ENCODE results near the gene ODAM.
"Not testable (repeated sequence)": the region's sequence is repeated elsewhere in the genome, so short reads cannot be mapped to it uniquely, and the experiment has no call there.

ODAM gene

GRCh38 chr4:70197842-70198241, 2.3 kb downstream of the ODAM start:
- Histone ChIP-seq H3K36me3 (ENCODE audit: insufficient read depth, low read length) (no peaks in the 10 kb centered on the region), H3K9me3 (ENCODE audit: low read depth, low read length) (no peaks in the 10 kb centered on the region), H3K27ac (no peak overlapping the region), H3K9ac (ENCODE audit: insufficient read length) (no peak overlapping the region), H3K4me3 (no peak overlapping the region)
- DNase-seq (ENCODE audit: low read depth, low spot score) = no peak
- TF ChIP-seq POLR2AphosphoS5 (IDR thresholded peaks at IDR 0.05; ENCODE audit: borderline replicate concordance, low read depth, low read length) (no peak), FOXP2 (optimal IDR thresholded peaks at IDR 0.05; ENCODE audit: control extremely low read depth, extremely low read length, insufficient read depth) (no peak), EZH2 (IDR thresholded peaks at IDR 0.05) (no peak)

- Histone ChIP-seq H3K27ac (no peak overlapping the region), H3K9me3 (ENCODE audit: low read depth, low read length) (no peaks in the 10 kb centered on the region), H3K9ac (ENCODE audit: insufficient read length) (no peak overlapping the region), H3K4me3 (no peak overlapping the region), H3K36me3 (ENCODE audit: insufficient read depth, low read length) (no peaks in the 10 kb centered on the region)
- TF ChIP-seq FOXP2 (optimal IDR thresholded peaks at IDR 0.05; ENCODE audit: control extremely low read depth, extremely low read length, insufficient read depth) = no peak
- TF ChIP-seq POLR2AphosphoS5 (IDR thresholded peaks at IDR 0.05; ENCODE audit: borderline replicate concordance, low read depth, low read length) = no peak
- no peak for TF ChIP-seq EZH2 (IDR thresholded peaks at IDR 0.05)
- no peak for DNase-seq (ENCODE audit: low read depth, low spot score)
Observed at GRCh38 chr4:70203601-70204000, 8.1 kb downstream of the ODAM start.

- not testable (repeated sequence) for H3K9ac ChIP-seq (ENCODE audit: insufficient read length); H3K4me3 ChIP-seq; H3K36me3 ChIP-seq (ENCODE audit: insufficient read depth, low read length); DNase-seq (ENCODE audit: low read depth, low spot score); H3K9me3 ChIP-seq (ENCODE audit: low read depth, low read length); H3K27ac ChIP-seq
Observed at GRCh38 chr4:70212752-70213151, 17.2 kb downstream of the ODAM start.

- H3K9ac ChIP-seq (ENCODE audit: insufficient read length); H3K9me3 ChIP-seq (ENCODE audit: low read depth, low read length); H3K36me3 ChIP-seq (ENCODE audit: insufficient read depth, low read length); H3K27ac ChIP-seq; DNase-seq (ENCODE audit: low read depth, low spot score); H3K4me3 ChIP-seq: not testable (repeated sequence)
Observed at GRCh38 chr4:70216109-70216508, 20.6 kb downstream of the ODAM start.

- H3K27ac ChIP-seq; H3K4me3 ChIP-seq; DNase-seq (ENCODE audit: low read depth, low spot score): not testable (repeated sequence)
Observed at GRCh38 chr4:70216550-70216949, 21.0 kb downstream of the ODAM start.

GRCh38 chr4:70221389-70221788, 25.9 kb downstream of the ODAM start:
- H3K9ac ChIP-seq (ENCODE audit: insufficient read length); H3K27ac ChIP-seq; H3K36me3 ChIP-seq (ENCODE audit: insufficient read depth, low read length); DNase-seq (ENCODE audit: low read depth, low spot score); H3K4me3 ChIP-seq; H3K9me3 ChIP-seq (ENCODE audit: low read depth, low read length): not testable (repeated sequence)

More at GRCh38 chr4:70216550-70216949, 21.0 kb downstream of the ODAM start:
- not testable (repeated sequence) for H3K9ac ChIP-seq (ENCODE audit: insufficient read length); H3K9me3 ChIP-seq (ENCODE audit: low read depth, low read length); H3K36me3 ChIP-seq (ENCODE audit: insufficient read depth, low read length)

GRCh38 chr4:70221818-70222217, 26.3 kb downstream of the ODAM start:
- H3K27ac ChIP-seq; H3K9me3 ChIP-seq (ENCODE audit: low read depth, low read length); DNase-seq (ENCODE audit: low read depth, low spot score); H3K4me3 ChIP-seq; H3K36me3 ChIP-seq (ENCODE audit: insufficient read depth, low read length); H3K9ac ChIP-seq (ENCODE audit: insufficient read length): not testable (repeated sequence)

- Histone ChIP-seq H3K27ac (no peak within 1 kb of the TSS), H3K4me3 (no peak within 1 kb of the TSS), H3K9ac (ENCODE audit: insufficient read length) (no peak within 1 kb of the TSS), H3K36me3 (ENCODE audit: insufficient read depth, low read length) (no peaks in the 10 kb centered on the region), H3K9me3 (ENCODE audit: low read depth, low read length) (no peaks in the 10 kb centered on the region)
- DNase-seq (ENCODE audit: low read depth, low spot score) = no peak
- no peak for TF ChIP-seq FOXP2 (optimal IDR thresholded peaks at IDR 0.05; ENCODE audit: control extremely low read depth, extremely low read length, insufficient read depth)
- TF ChIP-seq EZH2 (IDR thresholded peaks at IDR 0.05) = no peak
Observed at GRCh38 chr4:70225824-70226223, 30.3 kb downstream of the ODAM start, which contains the start of gene FDCSP. TSS of gene FDCSP (plus strand) at chr4:70226124. CDS start at chr4:70231195, 5,071 bp downstream.

- no peak overlapping the region for H3K9ac ChIP-seq (ENCODE audit: insufficient read length)
- no peaks in the 10 kb centered on the region for H3K36me3 ChIP-seq (ENCODE audit: insufficient read depth, low read length)
- H3K4me3 ChIP-seq = no peak overlapping the region
- H3K9me3 ChIP-seq (ENCODE audit: low read depth, low read length) = no peaks in the 10 kb centered on the region
- DNase-seq (ENCODE audit: low read depth, low spot score) = no peak
- no peak for TF ChIP-seq FOXP2 (optimal IDR thresholded peaks at IDR 0.05; ENCODE audit: control extremely low read depth, extremely low read length, insufficient read depth)
- TF ChIP-seq POLR2AphosphoS5 (IDR thresholded peaks at IDR 0.05; ENCODE audit: borderline replicate concordance, low read depth, low read length) = no peak
- no peak for TF ChIP-seq EZH2 (IDR thresholded peaks at IDR 0.05)
- H3K27ac ChIP-seq = no peak overlapping the region
Observed at GRCh38 chr4:70236125-70236524, 40.6 kb downstream of the ODAM start.

- Histone ChIP-seq H3K36me3 (ENCODE audit: insufficient read depth, low read length) (no peaks in the 10 kb centered on the region), H3K9ac (ENCODE audit: insufficient read length) (no peak overlapping the region), H3K9me3 (ENCODE audit: low read depth, low read length) (no peaks in the 10 kb centered on the region), H3K4me3 (no peak overlapping the region), H3K27ac (no peak overlapping the region)
- no peak for DNase-seq (ENCODE audit: low read depth, low spot score)
- TF ChIP-seq EZH2 (IDR thresholded peaks at IDR 0.05) = no peak
- TF ChIP-seq FOXP2 (optimal IDR thresholded peaks at IDR 0.05; ENCODE audit: control extremely low read depth, extremely low read length, insufficient read depth) = no peak
- TF ChIP-seq POLR2AphosphoS5 (IDR thresholded peaks at IDR 0.05; ENCODE audit: borderline replicate concordance, low read depth, low read length) = no peak
Observed at GRCh38 chr4:70239131-70239883, 43.8 kb downstream of the ODAM start.

Data from SK-N-MC (cell line).